OCI-LY7 (cell line): Measurements from ENCODE around the gene ANO10. TPM values are rescaled to one million over a fixed set of nuclear protein-coding genes. Genes with fewer than 3 reads are reported as not detected.

Experiments used
- BruUV-seq: library from RNA; stranded (reverse); fragments of 400-500 nt; replicated peaks from 2 replicates; lab custom pipeline; 2021; lab: Mats Ljungman, UMichigan
- CTCF ChIA-PET: fragments of 300-600 bp; sonication (Branson Sonifier 250); formaldehyde crosslinking; loops from one replicate; lab custom pipeline; 2022; ENCODE audit warnings: antibody characterized with exemption; ENCODE audit not compliant: unreplicated experiment; lab: Charles Lee
- POLR2A ChIA-PET: fragments of 300-600 bp; sonication (Branson Sonifier 250); formaldehyde crosslinking; loops from one replicate; lab custom pipeline; 2022; ENCODE audit warnings: antibody characterized with exemption; lab: Charles Lee
- DNase-seq: peaks from one replicate; pipeline ENCODE4 v3.0.0-alpha.2; 2015; ENCODE audit warnings: low spot score
- H2AFZ ChIP-seq: fragments of 200-600 bp; sonication (generic), shearing (Covaris generic); 2 replicates; pipeline ENCODE4 v1.6.1; 2014; ENCODE audit warnings: mild to moderate bottlenecking, antibody characterized with exemption, low read length, moderate library complexity
- H3K27ac ChIP-seq: fragments of 200-600 bp; sonication (generic); 2 replicates; pipeline ENCODE4 v1.5.1; 2014; ENCODE audit warnings: mixed run types, low read depth, mild to moderate bottlenecking, moderate library complexity, low read length, inconsistent platforms; ENCODE audit not compliant: poor library complexity, severe bottlenecking
- H3K36me3 ChIP-seq: fragments of 200-600 bp; sonication (generic); 2 replicates; pipeline ENCODE4 v1.6.1; 2014; ENCODE audit warnings: mild to moderate bottlenecking, antibody characterized with exemption, low read length, moderate library complexity, mixed read lengths; ENCODE audit not compliant: insufficient read depth
- H3K4me1 ChIP-seq: fragments of 200-600 bp; sonication (generic); 2 replicates; pipeline ENCODE4 v1.5.1; 2014; ENCODE audit warnings: mild to moderate bottlenecking, low read length; ENCODE audit not compliant: insufficient read depth, poor library complexity, severe bottlenecking
- H3K4me2 ChIP-seq: fragments of 200-600 bp; sonication (generic); 2 replicates; pipeline ENCODE4 v1.6.1; 2014; ENCODE audit warnings: mild to moderate bottlenecking, low read length
- H3K4me3 ChIP-seq: fragments of 200-600 bp; sonication (generic); 2 replicates; pipeline ENCODE4 v1.5.1; 2014; ENCODE audit warnings: mild to moderate bottlenecking, low read depth, low read length; ENCODE audit not compliant: poor library complexity, severe bottlenecking
- H3K79me2 ChIP-seq: fragments of 200-600 bp; sonication (generic); 2 replicates; pipeline ENCODE4 v1.6.1; 2016; ENCODE audit warnings: low read depth, mild to moderate bottlenecking, low read length, moderate library complexity, mixed read lengths; ENCODE audit not compliant: insufficient read depth
- H3K9me2 ChIP-seq: fragments of 200-600 bp; sonication (generic); 2 replicates; pipeline ENCODE4 v1.6.1; 2016; ENCODE audit warnings: mild to moderate bottlenecking, low read length, mixed read lengths; ENCODE audit not compliant: insufficient read depth
- H3K9me3 ChIP-seq: fragments of 200-600 bp; sonication (generic); 2 replicates; pipeline ENCODE4 v1.6.1; 2014; ENCODE audit warnings: mild to moderate bottlenecking, mixed run types, low read length, mixed read lengths
- H4K20me1 ChIP-seq: fragments of 200-600 bp; sonication (generic); 2 replicates; pipeline ENCODE4 v1.6.1; 2014; ENCODE audit warnings: mild to moderate bottlenecking, antibody characterized with exemption, low read length, moderate library complexity, mixed read lengths; ENCODE audit not compliant: insufficient read depth
- CTCF ChIP-seq: fragments of 200-600 bp; sonication (generic); conservative IDR thresholded peaks from 2 replicates; pipeline ENCODE4 v1.5.1; 2014; ENCODE audit warnings: mild to moderate bottlenecking, antibody characterized with exemption, low read length, moderate library complexity, mixed read lengths
- EZH2phosphoT487 ChIP-seq: fragments of 200-600 bp; sonication (generic); IDR thresholded peaks from 2 replicates; pipeline ENCODE4 v1.6.1; 2018; ENCODE audit warnings: low read depth, borderline replicate concordance, mild to moderate bottlenecking, mixed run types, antibody characterized with exemption, low read length, moderate library complexity, mixed read lengths
- intact Hi-C: fragments of 100-400 bp; cut with micrococcal nuclease; formaldehyde crosslinking; loops from one replicate; pipeline ENCODE4 v1.10.0; 2022; ENCODE audit not compliant: unreplicated experiment
- total RNA-seq, 2 experiments: library from RNA; depleted of rRNA in 1 of 2; stranded (reverse); fragments of >200 nt in 1 of 2; shearing (Covaris generic) in 1 of 2; gene quantifications; 2 replicates each; pipeline ENCODE4 v1.2.3, GENCODE V29; 2014 to 2022

Gene ANO10
- total RNA-seq, 2 experiments from 2014 or later = 2.2 to 5.8 TPM

GRCh38 chr3:43371494-43371893, 250.3 kb downstream of the ANO10 start:
- intact Hi-C loops = loop anchor here (10.0 kb wide), 2 partner anchors 207 to 407 kb away; no protein-coding TSS in a partner anchor
- H3K4me3 ChIP-seq = no peak overlapping the region
- CTCF ChIA-PET = no interaction called here

GRCh38 chr3:43370293-43370980, 251.4 kb downstream of the ANO10 start:
- intact Hi-C loops = loop anchor here (10.0 kb wide), 2 partner anchors 206 to 406 kb away; no protein-coding TSS in a partner anchor
- Histone ChIP-seq H3K9me3 (no peaks in the 10 kb centered on the region), H3K4me1 (no peaks in the 10 kb centered on the region), H3K9me2 (no peaks in the 10 kb centered on the region), H3K4me3 (no peak overlapping the region), H3K36me3 (no peaks in the 10 kb centered on the region), H3K4me2 (no peak overlapping the region), H3K27ac (no peak overlapping the region), H3K79me2 (no peaks in the 10 kb centered on the region), H2AFZ (no peak overlapping the region), H4K20me1 (no peaks in the 10 kb centered on the region)
- ChIA-PET POLR2A (no interaction called here), CTCF (no interaction called here)
- DNase-seq = no peak
- no peak for TF ChIP-seq CTCF
- BruUV-seq = no TSS peak

More at GRCh38 chr3:43371494-43371893, 250.3 kb downstream of the ANO10 start:
- no peaks in the 10 kb centered on the region for H3K4me1 ChIP-seq
- TF ChIP-seq CTCF (no peak), EZH2phosphoT487 (no peak)
- no peaks in the 10 kb centered on the region for H3K36me3 ChIP-seq
- POLR2A ChIA-PET = no interaction called here
- H3K27ac ChIP-seq = no peak overlapping the region
- H3K79me2 ChIP-seq = no peaks in the 10 kb centered on the region
- DNase-seq = no peak
- H2AFZ ChIP-seq = no peak overlapping the region
- H3K9me3 ChIP-seq = no peaks in the 10 kb centered on the region
- BruUV-seq = no TSS peak
- H3K9me2 ChIP-seq = no peaks in the 10 kb centered on the region
- no peak overlapping the region for H3K4me2 ChIP-seq
- no peaks in the 10 kb centered on the region for H4K20me1 ChIP-seq
